ENCODE data around the gene GTF2E1.

The GTF2E1 gene

DNA sequence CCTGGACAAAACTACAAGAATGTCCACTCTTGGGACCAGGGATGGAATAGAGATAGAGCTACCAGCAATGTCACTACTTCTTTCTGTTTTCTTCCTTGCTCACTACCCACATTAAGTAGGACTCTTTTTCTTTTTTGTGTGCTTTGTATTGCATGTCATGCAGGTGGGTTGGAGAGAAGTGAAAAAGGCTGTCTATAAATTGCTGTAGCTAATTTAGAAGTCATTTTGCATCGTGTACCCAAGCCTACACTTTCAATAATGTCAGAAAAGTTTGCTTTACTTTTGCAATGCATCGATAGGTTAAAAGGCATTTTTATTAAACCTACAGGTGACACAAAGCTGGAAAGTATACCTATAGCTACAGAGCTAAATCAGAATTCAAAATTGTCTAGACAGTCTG, 58.9 kb downstream of the GTF2E1 start:
- no peak for DNase-seq

DNA sequence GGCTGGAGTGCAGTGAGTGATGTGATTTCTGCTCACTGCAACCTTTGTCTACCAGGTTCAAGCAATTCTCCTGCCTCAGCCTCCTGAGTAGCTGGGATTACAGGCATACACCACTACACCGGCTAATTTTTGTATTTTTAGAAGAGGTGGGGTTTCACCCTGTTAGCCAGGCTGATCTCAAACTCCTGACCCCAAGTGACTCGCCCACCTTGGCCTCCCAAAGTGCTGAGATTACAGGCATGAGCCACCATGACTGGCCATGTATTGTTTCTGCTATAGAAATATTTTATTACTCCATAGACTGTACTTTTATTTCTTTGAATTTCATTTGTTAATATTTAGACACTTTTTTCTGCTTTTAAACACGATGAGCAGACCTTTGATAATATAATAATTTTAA, 60.4 kb downstream of the GTF2E1 start:
- DNase-seq = no peak

DNA sequence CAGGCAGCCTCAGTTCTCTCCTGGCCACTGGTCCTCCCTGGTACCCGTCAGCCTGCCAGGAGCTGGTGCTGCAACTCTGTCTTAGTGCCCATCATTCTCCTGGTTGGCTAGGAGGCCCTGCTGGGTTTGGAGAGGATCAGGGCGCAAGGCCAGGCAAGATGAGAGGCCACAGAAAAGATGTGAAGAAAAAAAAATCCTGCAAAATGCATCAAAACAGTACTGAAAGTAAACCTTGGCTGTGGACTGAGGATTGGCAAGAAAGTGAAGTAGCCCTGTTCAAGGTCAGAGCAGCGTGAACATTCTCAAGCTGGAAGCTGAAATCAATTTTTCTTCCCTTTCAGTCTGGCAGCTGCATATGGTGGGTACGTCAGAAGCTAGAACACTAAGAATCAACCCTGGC, 74.2 kb downstream of the GTF2E1 start:
- DNase-seq = no peak

DNA sequence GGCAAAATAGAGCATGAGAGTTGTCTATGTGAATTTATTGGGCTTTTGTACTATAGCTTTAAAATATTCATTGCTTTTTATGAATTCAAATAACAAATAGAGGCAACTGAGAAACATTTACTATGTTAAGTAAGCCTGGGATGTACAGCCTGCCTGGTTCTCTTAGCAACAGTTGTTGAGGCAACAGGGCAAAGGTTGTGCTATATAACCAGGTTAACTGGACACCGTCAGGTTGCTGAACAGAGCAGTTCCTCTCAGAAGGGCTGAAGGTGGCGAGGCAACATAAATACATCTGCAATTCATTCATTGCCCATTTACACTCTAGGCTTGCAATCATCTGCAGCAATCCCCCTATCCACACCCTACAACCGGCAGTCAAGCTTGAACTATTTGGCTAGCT, 78.2 kb downstream of the GTF2E1 start:
- DNase-seq = no peak

DNA sequence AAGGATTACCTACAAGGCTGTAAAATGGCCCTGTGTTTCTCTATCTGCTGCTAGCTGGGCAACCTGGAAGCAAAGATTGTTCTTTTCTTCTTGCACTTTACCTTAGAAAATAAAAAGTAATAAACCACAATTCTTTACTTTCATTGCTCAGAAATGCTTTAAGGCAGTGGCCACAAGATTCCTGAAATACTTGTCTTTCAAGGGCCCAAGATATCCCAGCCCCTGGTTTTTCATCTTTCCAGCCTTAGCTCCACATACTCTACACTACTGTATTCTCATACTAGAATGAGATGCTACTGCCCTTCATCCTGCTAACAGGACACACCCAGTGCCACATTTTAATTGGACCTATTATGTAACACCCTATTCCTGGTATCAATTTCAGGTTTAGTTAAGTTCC, 78.9 kb downstream of the GTF2E1 start:
- DNase-seq = no peak

DNA sequence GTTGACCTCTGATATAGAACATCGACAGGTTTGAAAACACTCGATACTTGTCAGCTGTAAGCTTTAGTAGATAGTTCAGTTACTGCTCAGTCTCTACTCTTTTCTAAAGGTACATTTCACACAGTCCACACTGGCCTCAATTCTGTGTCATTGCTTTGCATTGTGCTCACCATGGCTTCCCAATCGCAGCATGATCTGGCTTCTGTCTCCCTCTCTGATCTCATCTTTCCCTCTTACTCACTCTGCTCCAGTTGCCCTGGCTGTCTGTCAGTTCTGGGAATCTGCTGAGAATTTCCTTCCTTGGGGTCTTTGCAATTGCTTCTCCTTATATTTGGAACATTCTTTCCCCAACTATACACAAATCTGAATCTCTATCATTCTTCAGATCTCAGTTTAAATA, 80.6 kb downstream of the GTF2E1 start:
- no peak for DNase-seq

DNA sequence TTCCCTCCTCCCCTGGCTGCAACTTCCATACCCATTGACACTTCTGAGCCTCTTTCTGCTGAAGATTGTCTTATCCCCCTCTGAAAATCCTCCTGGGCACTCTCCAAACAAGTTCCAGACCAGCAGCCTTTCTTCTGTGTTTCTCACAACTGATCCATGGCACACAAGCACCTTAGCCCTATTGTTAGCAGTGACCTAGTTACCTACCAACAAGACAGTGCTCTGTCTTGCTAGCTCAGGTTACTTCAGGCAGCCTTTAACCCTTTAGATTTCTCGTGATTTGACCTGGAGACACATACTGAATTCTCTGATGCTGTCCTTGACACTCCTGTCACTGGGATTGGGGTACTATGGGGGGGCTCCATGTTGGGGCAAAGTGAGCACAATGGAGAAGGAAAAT, 82.1 kb downstream of the GTF2E1 start:
- DNase-seq = no peak

DNA sequence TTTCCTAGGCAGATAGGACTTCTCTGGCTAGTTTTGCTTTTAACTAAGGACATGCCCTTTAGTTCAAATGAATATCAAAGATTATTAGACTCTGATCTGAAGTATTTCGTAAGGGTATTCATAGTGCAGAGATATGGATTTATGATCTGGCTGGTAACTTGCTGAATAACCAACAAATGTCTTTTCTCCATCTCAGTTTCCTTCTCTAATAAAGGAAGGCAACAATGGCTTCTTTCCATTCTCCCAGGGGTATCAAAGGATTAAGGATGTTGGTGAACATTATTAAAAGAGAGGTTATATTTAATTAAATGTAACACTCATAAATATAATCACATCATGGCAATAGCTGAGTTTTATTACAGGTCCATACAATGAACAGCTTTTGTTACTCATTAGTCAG, 86.3 kb downstream of the GTF2E1 start:
- DNase-seq = no peak

DNA sequence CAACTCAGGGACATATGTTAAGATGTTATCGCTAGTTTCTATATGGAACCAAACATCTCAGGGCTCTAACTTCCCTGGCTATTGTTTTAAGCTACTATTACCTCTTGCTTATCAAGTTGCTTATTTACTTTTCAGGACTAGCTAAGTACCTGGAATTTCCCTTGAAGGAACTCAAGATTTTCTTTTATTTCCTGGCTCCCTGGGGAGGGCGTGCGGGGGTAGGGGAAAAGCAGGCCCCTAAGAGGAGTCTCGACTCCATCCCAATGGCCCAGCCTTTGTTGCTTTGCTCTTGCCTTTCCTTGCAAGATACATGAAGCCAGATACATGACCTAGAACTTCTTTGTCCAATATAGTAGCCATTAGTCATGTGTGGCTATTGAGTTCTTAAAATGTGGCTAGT, 88.5 kb downstream of the GTF2E1 start:
- no peak for DNase-seq

All from NCI-H524 (cell line).